Epithelial cell of proximal tubule (primary cell): ENCODE data around the gene SNX9. TPM values are rescaled to one million over a fixed set of nuclear protein-coding genes. Genes with fewer than 3 reads are reported as not detected.

Experiments
- DNase-seq: peaks from one replicate; pipeline ENCODE4 v3.0.0-alpha.2; 2011; ENCODE audit warnings: low read depth
- H3K4me3 ChIP-seq: 2 replicates; pipeline ENCODE4 v1.5.1; 2011; ENCODE audit warnings: low read depth, mild to moderate bottlenecking, low read length
- CTCF ChIP-seq: conservative IDR thresholded peaks from 2 replicates; pipeline ENCODE4 v1.5.1; 2012; ENCODE audit warnings: low read depth, mild to moderate bottlenecking, low read length
- total RNA-seq: library from RNA; depleted of rRNA; stranded (reverse); fragments of >200 nt; gene quantifications from 2 replicates; pipeline ENCODE4 v1.2.3, GENCODE V29; 2015

The SNX9 gene
- total RNA-seq, 1 donor from 2014 or later = 51.3 TPM

- TF ChIP-seq CTCF = no peak
- DNase-seq = no peak
- H3K4me3 ChIP-seq = no peak overlapping the region
Observed at GRCh38 chr6:157879034-157879872, 56.2 kb downstream of the SNX9 start.

GRCh38 chr6:157879873-157880254, 56.8 kb downstream of the SNX9 start:
- TF ChIP-seq CTCF = no peak
- no peak overlapping the region for H3K4me3 ChIP-seq

GRCh38 chr6:157880534-157880933, 57.5 kb downstream of the SNX9 start:
- no peak overlapping the region for H3K4me3 ChIP-seq
- no peak for DNase-seq
- no peak for TF ChIP-seq CTCF

More at GRCh38 chr6:157879873-157880254, 56.8 kb downstream of the SNX9 start:
- DNase-seq = no peak

DNA sequence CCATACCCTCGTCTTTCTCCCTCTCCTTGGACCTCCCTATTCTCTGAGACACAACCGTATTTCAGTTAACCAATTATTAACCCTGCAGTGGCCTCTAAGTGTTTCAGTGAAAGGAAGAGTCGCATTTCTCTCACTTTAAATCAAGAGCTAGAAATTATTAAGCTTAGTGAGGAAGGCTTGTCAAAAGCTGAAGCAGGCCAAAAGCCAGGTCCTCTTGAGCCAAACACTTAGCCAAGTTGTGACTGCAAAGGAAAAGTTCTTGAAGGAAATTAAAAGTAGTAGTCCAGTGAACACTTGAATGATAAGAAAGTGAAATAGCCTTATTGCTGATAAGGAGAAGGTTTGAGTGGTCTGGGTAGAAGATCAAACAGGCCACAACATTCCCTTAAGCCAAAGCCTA, 58.3 kb downstream of the SNX9 start:
- no peak overlapping the region for H3K4me3 ChIP-seq
- DNase-seq = no peak
- TF ChIP-seq CTCF = no peak

- no peak for TF ChIP-seq CTCF
- no peak overlapping the region for H3K4me3 ChIP-seq
- DNase-seq = no peak
Observed at GRCh38 chr6:157884756-157885155, 61.7 kb downstream of the SNX9 start.

- TF ChIP-seq CTCF = no peak
- H3K4me3 ChIP-seq = no peak overlapping the region
- DNase-seq = no peak
Observed at GRCh38 chr6:157885211-157885788, 62.3 kb downstream of the SNX9 start.

GRCh38 chr6:157885876-157886275, 62.8 kb downstream of the SNX9 start:
- DNase-seq = no peak
- H3K4me3 ChIP-seq = no peak overlapping the region
- no peak for TF ChIP-seq CTCF
